GM21381 (cell line): ENCODE data around the gene MACF1.

Experiments
- ATAC-seq: cut with Tn5 transposase; IDR thresholded peaks from one replicate; pipeline ENCODE4 v1.9.1; 2021; ENCODE audit warnings: mild to moderate bottlenecking, moderate library complexity; ENCODE audit not compliant: unreplicated experiment

MACF1 gene

DNA sequence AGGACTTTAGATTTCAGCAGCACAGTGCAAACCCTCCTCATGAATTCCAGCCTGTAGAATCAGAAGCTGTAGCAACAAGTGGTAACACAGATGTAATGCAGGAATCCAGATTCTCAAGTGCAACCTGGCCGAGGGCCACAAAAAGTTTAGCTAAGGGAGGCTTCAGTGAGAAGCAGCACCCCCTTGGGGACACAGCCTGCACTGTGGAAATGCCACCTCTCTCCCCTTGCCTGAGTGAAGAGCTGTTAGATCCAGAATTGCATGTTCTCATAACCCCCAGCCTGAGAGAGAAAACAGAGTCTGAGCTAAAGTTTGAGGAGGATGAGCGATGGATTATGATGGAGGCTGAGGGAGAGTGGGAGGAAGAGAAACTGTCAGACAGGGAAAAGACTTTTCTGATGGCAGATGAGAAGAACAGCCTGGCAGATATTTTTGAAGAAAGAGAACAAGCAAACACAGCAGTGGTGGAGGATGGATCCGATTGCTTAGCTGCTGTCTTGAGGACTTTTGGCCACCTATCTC is 206.5 kb downstream of the MACF1 start:
- no peak for ATAC-seq

DNA sequence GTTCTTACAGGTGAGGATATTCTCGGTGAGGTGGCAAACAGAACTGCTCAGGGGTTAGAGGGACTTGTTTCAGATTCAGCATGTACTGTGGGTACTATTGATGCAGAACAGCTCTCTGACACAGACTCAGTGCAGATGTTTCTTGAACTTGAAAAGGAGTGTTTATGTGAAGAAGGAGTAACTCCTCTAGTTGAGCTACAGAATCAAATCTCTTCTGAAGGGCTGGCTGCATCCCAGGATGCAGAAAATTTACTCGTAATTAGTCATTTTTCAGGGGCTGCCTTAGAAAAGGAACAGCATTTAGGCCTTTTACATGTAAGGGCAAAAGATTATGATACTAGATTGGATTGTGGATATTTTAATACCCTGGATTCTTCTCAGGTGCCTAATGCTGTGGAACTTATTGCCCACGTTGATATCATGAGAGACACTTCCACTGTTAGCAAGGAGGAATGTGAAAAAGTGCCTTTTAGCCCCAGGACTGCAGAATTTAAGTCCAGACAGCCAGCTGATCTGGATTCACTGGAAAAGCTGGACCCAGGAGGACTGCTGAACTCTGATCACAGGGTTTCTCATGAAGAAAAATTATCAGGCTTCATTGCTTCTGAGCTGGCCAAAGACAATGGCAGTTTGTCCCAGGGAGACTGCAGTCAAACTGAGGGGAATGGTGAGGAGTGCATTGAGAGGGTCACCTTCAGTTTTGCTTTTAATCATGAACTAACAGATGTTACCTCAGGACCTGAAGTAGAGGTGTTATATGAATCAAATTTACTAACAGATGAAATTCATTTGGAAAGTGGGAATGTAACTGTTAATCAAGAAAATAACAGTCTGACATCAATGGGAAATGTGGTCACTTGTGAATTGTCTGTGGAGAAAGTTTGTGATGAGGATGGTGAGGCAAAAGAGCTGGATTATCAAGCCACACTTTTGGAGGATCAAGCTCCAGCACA is 207.3 kb downstream of the MACF1 start:
- ATAC-seq = no peak

DNA sequence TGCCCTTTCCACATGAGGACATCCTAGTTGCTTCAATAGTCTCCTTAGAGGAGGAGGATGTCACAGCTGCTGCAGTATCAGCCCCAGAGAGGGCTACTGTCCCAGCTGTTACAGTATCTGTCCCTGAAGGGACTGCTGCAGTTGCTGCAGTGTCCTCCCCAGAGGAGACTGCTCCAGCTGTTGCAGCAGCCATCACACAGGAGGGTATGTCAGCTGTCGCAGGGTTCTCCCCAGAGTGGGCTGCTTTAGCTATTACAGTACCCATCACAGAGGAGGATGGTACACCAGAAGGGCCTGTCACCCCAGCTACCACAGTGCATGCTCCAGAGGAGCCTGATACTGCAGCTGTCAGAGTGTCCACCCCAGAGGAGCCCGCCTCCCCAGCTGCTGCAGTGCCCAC is 208.4 kb downstream of the MACF1 start:
- no peak for ATAC-seq

DNA sequence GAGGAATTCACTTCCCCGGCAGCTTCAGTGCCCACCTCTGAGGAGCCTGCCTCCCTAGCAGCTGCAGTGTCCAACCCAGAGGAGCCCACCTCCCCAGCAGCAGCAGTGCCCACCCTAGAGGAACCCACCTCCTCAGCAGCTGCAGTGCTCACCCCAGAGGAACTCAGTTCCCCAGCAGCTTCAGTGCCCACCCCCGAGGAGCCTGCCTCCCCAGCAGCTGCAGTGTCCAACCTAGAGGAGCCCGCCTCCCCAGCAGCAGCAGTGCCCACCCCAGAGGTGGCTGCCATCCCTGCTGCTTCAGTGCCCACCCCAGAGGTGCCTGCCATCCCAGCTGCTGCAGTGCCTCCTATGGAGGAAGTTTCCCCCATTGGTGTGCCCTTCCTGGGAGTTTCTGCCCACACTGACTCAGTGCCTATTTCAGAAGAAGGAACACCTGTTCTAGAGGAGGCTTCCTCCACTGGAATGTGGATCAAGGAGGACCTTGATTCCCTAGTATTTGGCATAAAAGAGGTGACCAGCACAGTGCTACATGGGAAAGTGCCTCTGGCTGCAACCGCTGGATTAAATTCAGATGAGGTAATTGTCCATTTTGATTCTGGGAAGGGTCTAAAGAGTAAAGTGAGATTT is 209.5 kb downstream of the MACF1 start:
- no peak for ATAC-seq

DNA sequence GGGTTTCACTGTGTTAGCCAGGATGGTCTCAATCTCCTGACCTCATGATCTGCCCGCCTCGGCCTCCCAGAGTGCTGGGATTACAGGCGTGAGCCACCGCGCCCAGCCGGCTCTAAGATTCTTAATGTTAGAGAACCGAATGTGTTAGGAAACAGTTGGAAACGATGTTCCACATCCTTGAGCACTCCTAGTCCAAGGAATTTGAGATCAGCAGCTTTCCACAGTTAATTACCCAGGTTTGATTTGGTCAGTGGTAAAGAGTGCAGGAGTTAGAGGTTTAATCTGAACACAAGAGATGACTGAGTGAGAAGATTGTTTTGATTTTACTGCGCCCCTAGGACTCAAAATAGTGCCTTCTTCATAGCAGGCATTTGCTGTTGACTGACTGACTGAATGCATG is 211.1 kb downstream of the MACF1 start:
- ATAC-seq = no peak

DNA sequence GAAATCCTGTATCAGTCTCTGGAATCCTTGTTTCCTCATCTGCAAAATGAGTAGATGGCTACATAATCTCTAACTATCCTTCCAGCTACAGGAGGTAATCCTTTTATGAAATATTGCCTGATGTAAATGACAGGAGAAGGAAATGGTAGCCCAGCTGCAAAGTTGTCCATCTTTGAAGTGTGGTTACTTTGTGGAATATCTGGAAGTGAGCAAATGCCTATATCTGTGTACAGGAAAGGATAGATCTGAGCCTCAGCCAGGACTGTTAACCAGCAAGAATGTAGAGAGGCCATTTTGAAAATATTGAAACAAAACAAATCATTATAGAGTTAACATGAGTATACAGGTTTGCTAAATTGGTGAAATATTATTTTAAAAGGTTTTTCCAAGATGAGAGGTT is 212.1 kb downstream of the MACF1 start:
- ATAC-seq = no peak

DNA sequence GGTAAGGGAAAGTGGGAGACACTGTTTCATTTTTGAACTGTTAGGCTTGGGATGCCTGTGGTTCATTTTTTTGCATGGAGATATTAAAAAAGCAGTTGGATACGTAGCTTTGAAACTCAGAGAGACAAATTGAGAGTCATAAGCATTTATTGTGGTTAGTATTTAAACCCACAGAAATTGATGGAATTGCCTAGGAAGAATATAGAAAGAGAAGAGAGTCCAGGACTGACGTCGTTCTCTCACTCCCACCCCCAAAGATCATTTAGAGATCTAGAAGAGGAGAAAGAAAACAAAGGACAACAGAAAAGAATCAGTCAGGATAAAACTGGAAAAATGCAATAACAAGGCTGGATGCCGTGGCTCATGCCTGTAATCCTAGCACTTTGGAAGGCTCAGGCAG is 213.7 kb downstream of the MACF1 start:
- no peak for ATAC-seq

DNA sequence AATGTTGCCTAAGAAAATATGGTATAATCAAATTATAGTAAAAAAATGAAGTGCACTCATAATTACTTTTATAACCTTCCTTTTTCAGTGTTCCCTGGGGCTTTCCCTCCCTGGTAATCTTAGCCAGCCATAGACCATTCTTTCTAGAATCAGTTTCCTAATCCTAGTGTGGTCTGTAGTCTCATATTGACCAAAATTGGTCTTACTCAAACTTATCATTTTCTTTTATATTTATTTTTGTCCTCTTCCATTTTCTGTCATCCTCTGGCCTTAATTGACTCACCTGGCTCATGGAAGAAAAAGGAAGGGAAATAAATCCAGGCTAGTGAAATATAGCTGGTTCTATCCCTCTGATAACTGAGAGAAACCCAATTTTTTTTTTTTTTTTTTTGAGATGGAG is 216.0 kb downstream of the MACF1 start:
- no peak for ATAC-seq

DNA sequence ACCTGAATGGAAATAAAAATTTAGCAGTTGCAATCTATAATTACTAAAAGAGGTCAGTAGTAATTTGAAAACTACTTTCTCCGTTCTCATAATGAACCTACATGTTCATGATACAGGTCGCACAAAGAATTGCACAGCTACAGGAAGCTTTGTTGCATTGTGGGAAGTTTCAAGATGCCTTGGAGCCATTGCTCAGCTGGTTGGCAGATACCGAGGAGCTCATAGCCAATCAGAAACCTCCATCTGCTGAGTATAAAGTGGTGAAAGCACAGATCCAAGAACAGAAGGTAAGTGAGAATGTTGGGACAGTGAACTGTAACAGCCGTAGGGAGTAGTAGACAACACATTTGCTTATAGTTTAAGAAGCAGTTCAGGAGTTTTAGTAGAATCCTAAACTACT is 218.1 kb downstream of the MACF1 start:
- no peak for ATAC-seq

DNA sequence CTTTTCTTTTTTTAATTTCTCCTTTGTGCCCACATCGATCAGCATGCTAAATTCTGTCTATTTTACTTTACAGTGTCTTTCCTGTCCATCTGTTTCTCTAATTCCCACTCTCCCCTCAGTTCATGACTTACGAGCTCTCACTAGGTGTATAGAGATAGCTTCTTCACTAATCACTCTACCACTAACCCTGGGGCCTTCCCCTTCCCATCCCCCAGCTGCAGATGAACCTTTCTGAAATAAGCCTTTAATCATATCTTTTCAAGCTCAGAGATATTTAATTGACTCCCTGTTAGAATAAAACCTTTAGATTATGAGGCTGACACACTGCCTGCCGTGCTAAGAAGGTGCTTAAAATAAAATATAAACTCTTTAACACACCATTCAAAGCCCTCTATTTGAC is 220.7 kb downstream of the MACF1 start:
- no peak for ATAC-seq

DNA sequence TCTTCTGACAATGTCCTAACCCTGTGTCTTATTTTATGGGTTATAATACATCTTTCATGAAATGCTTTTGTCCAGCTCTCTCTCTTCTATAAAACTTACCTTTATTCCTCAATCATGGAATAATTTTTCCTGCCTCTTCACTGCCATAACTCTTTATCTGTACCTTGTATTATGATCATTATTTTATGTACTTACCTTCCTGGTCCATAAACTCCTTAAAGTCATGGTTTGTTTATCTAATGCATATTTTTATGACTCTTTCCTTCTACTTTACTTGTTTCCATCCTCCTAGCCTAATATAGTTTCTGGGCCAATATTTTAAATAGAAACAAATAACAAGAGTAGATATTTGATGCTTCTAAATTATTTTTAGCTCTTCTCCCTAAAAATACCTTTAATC is 221.1 kb downstream of the MACF1 start:
- ATAC-seq = no peak

DNA sequence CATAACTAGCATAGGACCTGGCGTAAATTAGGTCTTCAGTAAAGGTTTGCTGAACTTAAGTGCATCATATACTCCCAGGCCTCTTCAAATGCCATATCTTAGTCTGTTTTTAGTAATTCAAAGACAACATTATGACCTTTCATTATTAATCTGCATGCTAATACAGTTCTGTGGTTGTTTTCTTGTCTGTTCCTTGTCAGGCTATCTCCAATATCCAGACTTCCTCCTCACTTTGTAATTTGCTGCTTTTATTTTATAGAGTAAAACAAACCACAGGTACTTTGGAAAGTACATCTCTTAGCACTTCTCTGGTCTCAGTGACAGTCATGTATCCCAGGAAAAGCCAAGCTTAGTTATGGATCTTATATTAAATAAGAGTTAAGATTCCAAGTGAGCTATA is 221.9 kb downstream of the MACF1 start:
- no peak for ATAC-seq

DNA sequence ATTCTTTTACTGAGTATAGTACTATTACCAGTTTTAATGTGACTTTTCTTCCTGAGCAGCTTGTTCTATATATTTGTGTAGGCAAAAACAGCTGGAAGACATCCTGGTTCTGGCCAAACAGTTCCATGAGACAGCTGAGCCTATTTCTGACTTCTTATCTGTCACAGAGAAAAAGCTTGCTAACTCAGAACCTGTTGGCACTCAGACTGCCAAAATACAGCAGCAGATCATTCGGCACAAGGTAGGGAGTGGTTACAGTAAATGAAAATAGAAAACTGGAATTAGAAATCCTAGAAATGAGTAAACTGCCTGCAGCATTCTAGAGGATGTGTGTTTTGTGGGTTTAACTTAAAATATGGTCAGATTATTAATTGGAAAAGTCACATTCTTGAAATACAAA is 222.9 kb downstream of the MACF1 start:
- no peak for ATAC-seq

DNA sequence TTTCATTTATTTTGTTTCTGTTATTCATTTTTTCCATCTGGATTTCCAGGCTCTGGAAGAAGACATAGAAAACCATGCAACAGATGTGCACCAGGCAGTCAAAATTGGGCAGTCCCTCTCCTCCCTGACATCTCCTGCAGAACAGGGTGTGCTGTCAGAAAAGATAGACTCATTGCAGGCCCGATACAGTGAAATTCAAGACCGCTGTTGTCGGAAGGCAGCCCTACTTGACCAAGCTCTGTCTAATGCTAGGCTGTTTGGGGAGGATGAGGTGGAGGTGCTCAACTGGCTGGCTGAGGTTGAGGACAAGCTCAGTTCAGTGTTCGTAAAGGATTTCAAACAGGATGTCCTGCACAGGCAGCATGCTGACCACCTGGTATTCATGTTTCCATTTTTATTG is 223.4 kb downstream of the MACF1 start:
- ATAC-seq = no peak

DNA sequence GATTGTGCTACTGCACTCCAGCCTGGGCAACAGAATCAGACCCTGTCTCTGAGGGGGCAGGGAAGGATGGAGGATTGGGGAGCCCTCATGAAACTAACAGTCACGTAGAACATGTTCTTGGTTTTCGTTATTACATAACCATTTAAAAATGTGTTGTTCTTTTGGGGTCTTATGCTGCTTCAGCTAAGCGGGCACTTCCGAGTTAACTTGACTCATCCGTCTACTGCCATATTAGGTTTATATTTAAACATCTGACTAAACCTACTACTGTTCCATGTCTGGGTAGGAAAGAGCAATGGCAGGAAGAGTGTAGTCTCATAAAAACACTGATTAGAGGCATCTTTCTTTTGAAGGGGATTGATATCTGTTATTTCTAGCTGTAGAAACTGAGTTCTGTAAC is 227.4 kb downstream of the MACF1 start:
- ATAC-seq = no peak

DNA sequence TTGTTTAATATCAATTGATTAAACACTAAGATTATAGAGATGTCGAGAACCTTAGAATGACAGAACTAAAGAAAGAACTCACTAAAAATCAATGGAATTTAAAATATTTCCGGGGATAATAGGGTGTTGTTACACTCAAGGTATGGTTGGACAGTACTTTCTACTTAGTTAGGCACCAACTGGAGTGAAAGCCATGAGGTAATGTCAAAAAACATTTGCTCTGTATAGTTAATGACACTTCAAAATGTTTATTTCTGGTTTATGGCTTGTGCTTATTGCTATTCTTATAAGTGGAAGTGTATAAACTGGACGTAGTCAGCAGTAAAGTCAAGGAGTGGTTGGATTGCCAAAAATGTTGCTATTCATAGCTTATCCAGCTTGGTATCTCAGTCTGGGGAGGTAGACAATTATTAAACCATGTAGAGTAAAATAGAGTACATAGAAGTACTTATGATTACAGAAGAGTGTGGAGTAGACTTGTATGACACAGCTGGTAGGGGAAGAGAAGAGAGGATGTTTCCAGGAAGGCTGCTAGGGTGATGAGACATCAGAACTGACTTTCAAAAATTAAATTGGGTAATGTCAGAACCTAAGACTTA is 230.4 kb downstream of the MACF1 start:
- no peak for ATAC-seq

DNA sequence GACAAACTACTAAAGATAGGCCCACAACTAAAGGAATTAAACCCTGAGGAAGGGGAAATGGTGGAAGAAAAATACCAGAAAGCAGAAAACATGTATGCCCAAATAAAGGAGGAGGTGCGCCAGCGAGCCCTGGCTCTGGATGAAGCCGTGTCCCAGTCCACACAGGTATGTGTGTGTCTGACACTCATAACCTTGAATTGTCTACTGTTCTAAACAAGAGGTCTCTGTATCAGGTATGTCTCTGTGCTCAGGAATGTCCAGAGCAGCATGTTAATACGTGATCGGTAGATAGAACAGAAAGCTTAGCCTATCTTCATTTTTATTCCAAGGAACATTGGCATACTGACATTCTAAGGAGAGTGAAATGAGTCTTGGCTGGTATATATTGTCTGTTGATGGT is 231.1 kb downstream of the MACF1 start:
- ATAC-seq = no peak

DNA sequence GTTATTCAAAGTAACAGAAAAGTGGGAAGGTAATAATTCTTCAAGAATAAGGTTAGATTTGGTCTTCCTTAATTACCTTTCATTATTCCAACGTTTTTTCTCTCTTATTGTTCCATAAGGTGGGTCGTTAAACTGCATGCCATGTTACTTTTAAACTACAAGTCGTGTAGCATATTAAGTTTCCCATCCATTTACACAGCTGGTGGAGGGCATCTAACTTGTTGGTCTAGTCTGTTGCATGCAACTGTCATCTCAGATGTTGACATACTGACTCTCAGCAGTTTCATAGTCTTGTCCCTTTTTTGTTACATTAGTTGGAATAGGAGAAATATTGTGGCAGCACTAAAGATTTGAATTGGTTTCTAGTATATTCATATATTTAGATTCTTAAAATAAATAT is 232.3 kb downstream of the MACF1 start:
- ATAC-seq = no peak

DNA sequence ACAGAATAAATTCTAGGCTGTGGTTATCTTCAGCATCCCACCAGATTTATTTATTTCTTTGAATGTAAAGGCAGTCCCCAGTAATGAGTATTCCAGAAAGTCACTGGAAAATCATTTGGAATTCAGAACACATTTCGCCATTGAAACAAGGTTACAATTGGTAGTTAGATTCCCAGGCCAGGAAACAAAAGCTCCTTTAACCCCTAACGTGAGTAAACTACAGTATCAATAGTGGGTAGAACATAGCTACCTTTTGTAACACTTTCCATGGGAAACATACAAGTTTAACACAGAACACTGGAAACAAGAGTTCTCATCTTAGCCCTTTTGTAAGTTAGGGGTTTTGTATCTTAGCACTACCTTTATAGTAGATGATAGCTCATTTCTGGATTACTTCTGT is 233.5 kb downstream of the MACF1 start:
- no peak for ATAC-seq

DNA sequence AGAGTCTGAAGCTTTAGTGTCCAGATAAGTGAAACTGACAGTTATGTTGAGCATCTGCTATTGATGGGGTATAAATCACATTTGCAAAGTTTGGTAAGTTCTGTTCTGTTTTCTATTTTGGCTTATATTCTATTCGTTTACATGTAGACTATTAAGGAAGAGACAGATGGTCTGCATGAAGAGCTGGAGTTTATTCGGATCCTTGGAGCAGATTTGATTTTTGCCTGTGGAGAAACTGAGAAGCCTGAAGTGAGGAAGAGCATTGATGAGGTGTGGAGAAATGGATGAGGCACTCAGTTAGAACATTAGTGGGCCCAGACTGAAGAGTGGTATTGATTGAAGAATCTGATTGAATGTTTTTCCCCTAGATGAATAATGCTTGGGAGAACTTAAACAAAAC is 236.4 kb downstream of the MACF1 start:
- no peak for ATAC-seq

DNA sequence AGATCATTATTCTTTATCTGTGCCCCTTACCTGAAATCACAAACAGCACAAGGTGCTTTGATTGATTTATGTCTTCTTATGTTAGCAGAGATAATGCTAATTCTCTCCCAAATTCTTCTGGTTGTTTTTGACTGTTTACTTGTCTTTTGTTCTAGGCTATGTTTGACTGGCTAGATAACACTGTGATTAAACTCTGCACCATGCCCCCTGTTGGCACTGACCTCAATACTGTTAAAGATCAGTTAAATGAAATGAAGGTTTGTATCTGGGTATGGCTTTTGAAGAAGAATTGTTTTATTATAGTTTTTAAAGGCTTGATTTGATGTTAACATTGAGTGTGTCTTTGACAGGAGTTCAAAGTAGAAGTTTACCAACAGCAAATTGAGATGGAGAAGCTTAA is 237.3 kb downstream of the MACF1 start:
- ATAC-seq = no peak

DNA sequence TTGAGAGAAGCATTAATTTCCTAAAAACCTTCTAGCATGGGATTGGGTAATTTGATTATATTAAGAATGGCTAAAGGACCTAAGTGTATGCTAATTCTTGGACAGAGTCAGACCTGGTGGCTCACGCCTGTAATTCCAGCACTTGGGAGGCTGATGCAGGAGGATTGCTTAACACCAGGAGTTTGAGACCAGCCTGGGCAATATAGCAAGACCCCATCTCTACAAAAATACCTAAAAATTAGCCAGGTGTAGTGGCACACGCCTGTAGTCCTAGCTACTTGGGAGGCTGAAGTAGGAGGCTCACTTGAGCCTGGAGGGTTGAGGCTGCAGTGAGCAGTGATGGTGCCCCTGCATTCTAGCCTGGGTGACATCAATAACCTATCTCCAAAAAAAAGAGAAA is 241.1 kb downstream of the MACF1 start:
- ATAC-seq = no peak
